ENCODE measurements around the gene ZBTB32.

Gene ZBTB32

GRCh38 chr19:35702223-35703012, 1.9 kb upstream of the ZBTB32 start:
- peak; percentile 98 for DNase-seq
- Histone ChIP-seq H3K27me3 (ENCODE audit: insufficient read depth, low read depth, severe bottlenecking) (no peaks in the 10 kb centered on the region), H3K36me3 (no peaks in the 10 kb centered on the region), H3K4me3 (ENCODE audit: low read depth, low read length) (peak overlapping the region; percentile 65), H3K27ac (peak overlapping the region; percentile 54), H3K9me3 (ENCODE audit: severe bottlenecking) (no peaks in the 10 kb centered on the region)
- TF ChIP-seq, protein P1, sequence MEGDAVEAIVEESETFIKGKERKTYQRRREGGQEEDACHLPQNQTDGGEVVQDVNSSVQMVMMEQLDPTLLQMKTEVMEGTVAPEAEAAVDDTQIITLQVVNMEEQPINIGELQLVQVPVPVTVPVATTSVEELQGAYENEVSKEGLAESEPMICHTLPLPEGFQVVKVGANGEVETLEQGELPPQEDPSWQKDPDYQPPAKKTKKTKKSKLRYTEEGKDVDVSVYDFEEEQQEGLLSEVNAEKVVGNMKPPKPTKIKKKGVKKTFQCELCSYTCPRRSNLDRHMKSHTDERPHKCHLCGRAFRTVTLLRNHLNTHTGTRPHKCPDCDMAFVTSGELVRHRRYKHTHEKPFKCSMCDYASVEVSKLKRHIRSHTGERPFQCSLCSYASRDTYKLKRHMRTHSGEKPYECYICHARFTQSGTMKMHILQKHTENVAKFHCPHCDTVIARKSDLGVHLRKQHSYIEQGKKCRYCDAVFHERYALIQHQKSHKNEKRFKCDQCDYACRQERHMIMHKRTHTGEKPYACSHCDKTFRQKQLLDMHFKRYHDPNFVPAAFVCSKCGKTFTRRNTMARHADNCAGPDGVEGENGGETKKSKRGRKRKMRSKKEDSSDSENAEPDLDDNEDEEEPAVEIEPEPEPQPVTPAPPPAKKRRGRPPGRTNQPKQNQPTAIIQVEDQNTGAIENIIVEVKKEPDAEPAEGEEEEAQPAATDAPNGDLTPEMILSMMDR (IDR thresholded peaks at IDR 0.05; ENCODE audit: low read depth, low read length), result no peak

DNA sequence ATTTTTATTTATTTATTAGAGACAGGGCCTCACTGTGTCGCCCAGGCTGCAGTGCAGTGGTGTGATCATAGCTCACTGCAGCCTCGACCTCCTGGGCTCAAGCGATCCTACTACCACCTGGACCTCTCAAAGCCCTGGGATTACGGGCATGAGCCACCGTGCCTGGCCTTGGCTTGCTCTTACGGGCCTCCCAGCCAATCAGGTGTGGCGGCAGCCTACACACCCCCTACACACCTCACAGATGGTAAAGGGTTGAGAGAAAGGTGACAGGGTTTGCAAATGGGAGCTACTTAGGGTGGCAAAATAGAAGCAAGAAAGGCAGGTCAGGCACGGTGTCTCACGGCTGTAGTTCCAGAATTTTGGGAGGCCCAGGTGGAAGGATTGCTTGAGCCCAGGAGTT, 1.0 kb upstream of the ZBTB32 start:
- TF ChIP-seq, protein P1 (IDR thresholded peaks at IDR 0.05; ENCODE audit: low read depth, low read length), result no peak
- Histone ChIP-seq H3K4me3 (ENCODE audit: low read depth, low read length) (peak overlapping the region; percentile 65), H3K27me3 (ENCODE audit: insufficient read depth, low read depth, severe bottlenecking) (no peaks in the 10 kb centered on the region), H3K27ac (peak overlapping the region; percentile 53), H3K36me3 (no peaks in the 10 kb centered on the region), H3K9me3 (ENCODE audit: severe bottlenecking) (no peaks in the 10 kb centered on the region)
- peak; percentile 86 for DNase-seq

- Histone ChIP-seq H3K36me3 (no peaks in the 10 kb centered on the region), H3K27me3 (ENCODE audit: insufficient read depth, low read depth, severe bottlenecking) (no peaks in the 10 kb centered on the region), H3K27ac (no peak overlapping the region), H3K4me3 (ENCODE audit: low read depth, low read length) (no peak overlapping the region), H3K9me3 (ENCODE audit: severe bottlenecking) (no peaks in the 10 kb centered on the region)
- no peak for DNase-seq
- TF ChIP-seq, protein P1 (IDR thresholded peaks at IDR 0.05; ENCODE audit: low read depth, low read length), result no peak
Observed at GRCh38 chr19:35708391-35708790, 4.0 kb downstream of the ZBTB32 start.

DNA sequence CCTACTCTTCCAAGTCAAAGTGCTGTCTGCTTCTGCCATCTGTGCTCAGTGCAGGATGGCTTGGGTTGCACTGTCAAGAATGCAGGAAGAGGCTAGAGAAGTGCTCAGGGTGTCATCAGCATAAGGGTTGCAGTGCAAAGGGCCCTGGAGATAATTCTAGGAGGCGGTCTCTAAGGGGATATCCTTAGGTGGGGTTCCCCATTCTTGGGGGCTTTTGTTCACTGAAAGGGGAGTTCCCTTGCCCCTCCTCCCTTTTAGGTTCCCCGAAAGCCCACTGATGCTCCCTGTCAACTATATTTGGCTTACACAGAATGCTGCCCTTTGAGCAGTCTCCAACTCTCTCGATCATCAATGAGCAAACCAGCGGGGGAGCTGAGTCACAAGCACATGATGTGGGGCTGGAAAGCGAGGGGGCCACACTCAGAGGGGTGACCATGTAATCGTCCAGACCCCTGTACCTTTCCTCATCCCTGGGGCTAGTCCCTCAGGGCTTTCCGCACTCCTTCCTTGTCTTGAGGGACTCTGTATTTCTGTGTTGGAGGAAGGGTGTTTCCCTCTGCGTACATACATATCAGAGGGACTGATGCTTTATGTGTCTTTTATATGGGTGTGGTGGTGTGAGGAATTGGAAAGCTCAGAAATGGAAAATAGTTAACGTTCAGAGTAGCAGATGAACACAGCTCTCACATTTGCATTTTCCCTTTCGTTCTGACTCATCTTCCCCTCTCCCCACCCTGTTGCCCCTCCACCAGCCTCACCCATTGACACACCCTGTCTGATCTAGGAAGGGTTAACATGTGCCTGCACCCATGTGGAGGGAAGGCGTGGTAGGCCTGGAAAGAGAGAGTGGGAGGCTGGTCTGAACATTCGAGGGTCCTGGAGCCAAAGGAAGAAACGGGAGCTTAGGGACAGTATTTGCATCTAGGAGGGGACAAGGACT, 6.7 kb downstream of the ZBTB32 start:
- TF ChIP-seq, protein P1 (IDR thresholded peaks at IDR 0.05; ENCODE audit: low read depth, low read length), result no peak
- Histone ChIP-seq H3K27ac (no peak overlapping the region), H3K4me3 (ENCODE audit: low read depth, low read length) (no peak overlapping the region), H3K9me3 (ENCODE audit: severe bottlenecking) (no peaks in the 10 kb centered on the region), H3K36me3 (no peaks in the 10 kb centered on the region), H3K27me3 (ENCODE audit: insufficient read depth, low read depth, severe bottlenecking) (no peaks in the 10 kb centered on the region)
- no peak for DNase-seq

DNA sequence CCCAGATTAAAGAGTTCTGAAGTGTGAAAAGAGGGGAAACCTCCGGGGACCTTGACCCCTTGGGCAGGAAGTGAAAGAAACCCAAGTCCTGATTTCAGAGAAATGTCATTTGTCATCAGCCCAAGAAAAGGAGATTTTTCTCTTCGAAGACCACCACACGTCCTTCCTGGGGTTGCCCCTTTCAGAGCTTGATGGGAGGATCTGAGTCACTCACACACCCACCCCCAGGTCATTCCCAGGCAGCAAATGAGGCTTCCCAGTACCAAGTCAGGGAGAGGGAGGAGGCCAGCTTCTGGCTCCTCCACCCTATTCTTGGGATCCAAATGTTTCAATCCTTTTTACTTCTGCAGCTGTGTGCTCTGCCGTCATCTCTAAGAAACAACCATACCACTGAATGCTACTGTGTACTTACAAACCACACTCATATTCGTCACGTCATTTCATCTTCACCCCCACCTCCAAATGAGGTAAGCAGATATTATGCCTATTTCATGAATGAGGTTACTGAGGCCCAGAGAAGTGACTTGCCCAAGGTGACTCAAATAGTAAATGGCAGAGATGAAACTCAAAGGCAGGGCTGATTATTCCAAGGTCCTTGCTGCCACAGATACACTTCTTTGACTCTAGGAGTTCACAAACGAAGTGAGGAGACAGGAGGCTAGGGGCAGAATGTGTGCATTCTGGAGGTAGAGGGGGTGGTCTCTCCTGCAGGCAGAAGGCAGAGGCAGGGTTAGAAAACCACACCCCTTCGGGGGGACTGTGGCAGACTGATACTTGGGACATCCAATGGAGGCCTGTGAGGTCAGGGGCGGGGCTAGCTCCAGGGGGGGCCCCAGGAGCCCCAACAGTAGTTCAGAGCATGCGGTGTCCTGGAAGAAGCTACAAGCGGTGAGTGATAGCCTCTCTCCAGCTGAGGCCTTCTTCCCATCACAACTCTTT, 8.5 kb downstream of the ZBTB32 start:
- H3K4me3 ChIP-seq (ENCODE audit: low read depth, low read length), result no peak overlapping the region
- DNase-seq, result no peak
- TF ChIP-seq, protein P1 (IDR thresholded peaks at IDR 0.05; ENCODE audit: low read depth, low read length), result no peak
- H3K9me3 ChIP-seq (ENCODE audit: severe bottlenecking), result no peaks in the 10 kb centered on the region
- H3K27ac ChIP-seq, result no peak overlapping the region
- H3K36me3 ChIP-seq, result no peaks in the 10 kb centered on the region
- no peaks in the 10 kb centered on the region for H3K27me3 ChIP-seq (ENCODE audit: insufficient read depth, low read depth, severe bottlenecking)
